Small intestine (tissue), 7 donors: Measurements from ENCODE around the gene SCARF1. TPM values are rescaled to one million over a fixed set of nuclear protein-coding genes. Genes with fewer than 3 reads are reported as not detected.
A peak's percentile ranks its signal among the peaks of the same experiment; 100 is the strongest.

ENCODE experiments used
- DNase-seq, 2 donors: peaks; one replicate each; pipeline versions ENCODE4 v3.0.0 to v3.0.0-alpha.2; 2013
- FAIRE-seq: peaks from 2 replicates; lab custom pipeline; 2012; peaks lifted over from hg19 to GRCh38; lab: Jason Lieb, UNC
- H3K27ac ChIP-seq, 3 donors: one replicate each; pipeline ENCODE4 v1.5.1; 2013; ENCODE audit warnings: low read length in 2 of 3, mild to moderate bottlenecking in 2 of 3, control low read depth in 1 of 3, inconsistent platforms in 1 of 3, low read depth in 1 of 3, moderate library complexity in 1 of 3
- H3K27me3 ChIP-seq, 3 donors: one replicate each; pipeline ENCODE4 v1.6.1; 2013; ENCODE audit warnings: low read length in 3 of 3, inconsistent platforms in 1 of 3; ENCODE audit not compliant: control insufficient read depth in 3 of 3, insufficient read depth in 3 of 3
- H3K36me3 ChIP-seq, 3 donors: one replicate each; pipeline ENCODE4 v1.6.1; 2013; ENCODE audit warnings: low read length in 3 of 3, inconsistent platforms in 1 of 3, low read depth in 1 of 3, mild to moderate bottlenecking in 1 of 3, moderate library complexity in 1 of 3; ENCODE audit not compliant: control insufficient read depth in 3 of 3, insufficient read depth in 2 of 3
- H3K4me1 ChIP-seq, 3 donors: one replicate each; pipeline ENCODE4 v1.6.1; 2013; ENCODE audit warnings: low read length in 2 of 3, inconsistent platforms in 1 of 3, low read depth in 1 of 3, mild to moderate bottlenecking in 1 of 3, moderate library complexity in 1 of 3; ENCODE audit not compliant: control insufficient read depth in 3 of 3, insufficient read depth in 2 of 3
- H3K4me3 ChIP-seq, 3 donors: one replicate each; pipeline ENCODE4 v1.5.1; 2013; ENCODE audit warnings: low read length in 3 of 3, control low read depth in 1 of 3, inconsistent platforms in 1 of 3, low read depth in 1 of 3, mild to moderate bottlenecking in 1 of 3, moderate library complexity in 1 of 3
- H3K9me3 ChIP-seq, 2 donors: one replicate each; pipeline ENCODE4 v1.6.1; 2013; ENCODE audit warnings: low read depth in 1 of 2, low read length in 1 of 2; ENCODE audit not compliant: control insufficient read depth in 2 of 2, insufficient read depth in 1 of 2
- whole genome bisulfite sequencing, 3 donors: extraction: QIAGEN DNeasy Blood & Tissue Kit; methylation state at CpG; one replicate each; pipeline ENCODE4 v1.1.7; 2013; 5-methylcytosine and 5-hydroxymethylcytosine counted together
- polyA plus RNA-seq, 4 donors: library from polyadenylated mRNA; stranded (reverse) in 3 of 4; unstranded in 1 of 4; fragments of 200-250 nt in 3 of 4; fragments of 120-200 nt in 1 of 4; gene quantifications; one replicate each; pipeline versions ENCODE4 v1.2.1 to v1.2.3, GENCODE V29; 2013
- donor health status: healthy with polysubstance abuse.
- donor health status: control.
- donor health status: control.
- donor health status: Bipolar disorder and iron deficiency.
- donor health status: healthy.

SCARF1 gene
- polyA plus RNA-seq, 4 donors, result 4.2 to 10.0 (median 8.3) TPM

DNA sequence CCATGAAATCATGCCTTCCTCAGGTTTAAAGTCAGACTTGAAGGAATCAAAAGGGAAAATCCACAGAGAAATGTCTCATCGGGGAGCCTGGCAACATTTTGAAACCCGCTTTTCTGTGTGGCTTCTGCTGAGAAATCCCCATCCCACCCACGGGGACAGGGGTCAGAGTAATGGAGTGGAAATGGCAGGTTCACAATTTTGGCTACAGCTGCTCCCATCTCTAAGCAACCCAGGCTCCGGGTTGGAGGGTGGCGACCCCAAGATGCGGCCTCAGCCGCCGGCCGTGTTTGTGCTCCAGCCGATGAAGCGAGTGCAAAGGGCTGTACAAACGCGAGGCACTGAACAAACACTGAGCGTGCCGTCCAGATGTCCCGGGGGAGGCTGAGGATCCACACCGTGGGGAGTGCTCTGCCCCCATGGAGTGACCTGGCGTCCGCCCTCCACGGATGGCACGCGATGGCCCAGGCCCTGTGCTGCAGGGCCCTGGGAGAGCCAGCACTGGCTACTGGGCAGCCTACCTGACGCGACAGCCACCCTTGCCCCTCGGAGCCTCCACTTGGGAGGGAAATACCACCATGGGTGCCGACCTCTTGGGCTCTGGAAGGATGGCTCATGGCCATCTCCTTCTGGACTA is 39.1 kb downstream of the SCARF1 start:
- H3K27me3 ChIP-seq, result no peaks in the 10 kb centered on the region
- peak overlapping the region in 1 of 3 donors; percentile 48 for H3K27ac ChIP-seq
- 82 to 84% (median 82%) methylated on average over 26 of the region's 26 CpGs for WGBS, 3 donors
- DNase-seq (no peak), FAIRE-seq (no peak)
- peaks cover 0 to 88% (median 2%) of the 10 kb centered on the region in 3 donors for H3K36me3 ChIP-seq
- H3K9me3 ChIP-seq, result peaks cover 0 to 11% of the 10 kb centered on the region in 2 donors
- no peak overlapping the region for H3K4me3 ChIP-seq
- H3K4me1 ChIP-seq, result no peaks in the 10 kb centered on the region

DNA sequence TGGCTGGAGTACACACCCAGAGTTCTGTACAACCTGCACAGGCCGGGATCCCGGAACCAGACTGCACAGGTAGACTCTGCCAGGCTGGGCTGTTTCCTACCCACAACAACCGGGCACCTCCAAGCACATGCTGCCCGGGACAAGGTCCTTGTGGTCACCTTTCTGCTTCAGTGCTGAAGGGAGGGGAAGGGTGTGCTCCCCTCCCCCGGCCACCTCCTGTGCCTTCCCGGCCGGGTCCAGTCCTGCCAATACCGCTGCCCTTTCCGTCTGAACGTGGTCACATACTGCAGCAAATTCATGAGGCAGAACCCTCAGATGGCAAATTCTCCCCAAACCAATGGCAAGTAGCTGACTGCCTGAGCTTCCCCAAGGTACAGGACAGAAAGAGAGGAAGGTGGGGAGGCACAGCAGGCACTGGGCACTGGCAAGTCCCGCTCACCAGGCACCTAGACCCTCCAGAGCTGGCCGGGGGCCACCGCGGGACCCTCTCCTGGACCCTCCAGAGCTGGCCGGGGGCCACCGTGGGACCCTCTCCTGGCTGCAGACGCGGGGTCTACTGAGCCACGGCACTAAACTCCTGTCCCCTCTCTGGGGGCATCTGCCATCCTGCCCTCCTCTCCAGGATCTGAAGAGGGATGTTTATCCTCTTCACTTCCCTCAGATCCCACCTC is 39.7 kb downstream of the SCARF1 start:
- no peaks in the 10 kb centered on the region for H3K4me1 ChIP-seq
- no peak overlapping the region for H3K4me3 ChIP-seq
- H3K9me3 ChIP-seq, result peaks cover 0 to 16% of the 10 kb centered on the region in 2 donors
- peak overlapping the region in 1 of 3 donors; percentile 12 for H3K27ac ChIP-seq
- 89 to 92% (median 89%) methylated on average over 19 of the region's 19 CpGs for WGBS, 3 donors
- H3K36me3 ChIP-seq, result peaks cover 0 to 87% (median 2%) of the 10 kb centered on the region in 3 donors
- no peak for FAIRE-seq
- H3K27me3 ChIP-seq, result no peaks in the 10 kb centered on the region
- no peak for DNase-seq

DNA sequence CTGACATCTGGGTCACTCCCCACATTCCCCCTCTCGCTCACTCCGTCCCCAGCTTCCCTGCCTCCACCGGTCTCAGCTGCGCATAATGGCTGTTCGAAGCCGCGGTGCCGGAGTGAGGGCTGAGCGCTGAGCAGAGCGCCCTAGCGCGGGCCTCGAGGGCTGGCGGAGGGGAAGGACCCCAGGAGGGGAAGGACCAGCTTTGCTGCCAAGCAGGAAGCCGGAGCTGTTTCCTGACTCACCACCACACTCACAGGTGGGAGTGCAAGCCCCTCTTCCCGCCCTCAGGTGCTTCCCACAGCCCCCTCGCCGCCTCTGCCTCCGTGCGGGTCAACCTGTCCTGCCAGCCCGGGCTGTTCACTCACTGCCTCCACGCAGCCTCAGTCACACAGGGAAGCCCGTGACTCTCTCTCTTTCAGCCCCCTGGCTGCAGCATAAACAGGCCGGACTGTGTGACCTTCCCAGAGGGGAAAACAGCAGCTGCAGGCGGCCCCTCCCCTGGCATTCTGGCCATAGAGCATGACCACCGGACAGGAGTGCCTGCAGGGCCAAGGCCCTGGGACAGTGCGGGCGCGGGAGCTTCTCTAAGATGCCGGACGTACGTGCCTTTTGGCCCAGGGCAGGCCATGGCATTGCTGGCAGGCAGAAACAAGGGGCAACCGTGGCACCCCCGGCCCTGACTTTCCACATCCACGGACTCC is 40.6 kb downstream of the SCARF1 start:
- Histone ChIP-seq H3K9me3 (peaks cover 0 to 16% of the 10 kb centered on the region in 2 donors), H3K36me3 (peaks cover 0 to 82% (median 2%) of the 10 kb centered on the region in 3 donors), H3K4me1 (no peaks in the 10 kb centered on the region), H3K27me3 (no peaks in the 10 kb centered on the region), H3K27ac (no peak overlapping the region), H3K4me3 (no peak overlapping the region)
- WGBS, 3 donors, result 69 to 89% (median 85%) methylated on average over 29 to 35 of the region's 35 CpGs
- FAIRE-seq, result no peak
- no peak for DNase-seq

DNA sequence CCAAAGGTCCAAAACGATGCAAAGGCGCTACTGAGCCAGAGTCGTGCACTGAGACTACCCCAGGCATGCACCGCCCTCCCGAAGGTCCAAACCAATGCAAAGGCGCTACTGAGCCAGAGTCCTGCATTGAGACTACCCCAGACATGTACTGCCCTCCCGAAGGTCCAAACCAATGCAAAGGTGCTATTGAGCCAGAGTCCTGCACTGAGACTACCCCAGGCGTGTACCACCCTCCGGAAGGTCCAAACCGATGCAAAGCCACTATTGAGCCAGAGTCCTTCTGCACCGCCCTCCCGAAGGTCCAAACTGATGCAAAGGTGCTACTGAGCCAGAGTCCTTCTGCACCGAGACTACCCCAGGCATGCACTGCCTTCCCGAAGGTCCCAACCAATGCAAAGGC is 44.0 kb downstream of the SCARF1 start:
- peaks cover 0 to 16% of the 10 kb centered on the region in 2 donors for H3K9me3 ChIP-seq
- DNase-seq, result no peak
- H3K4me3 ChIP-seq, result no peak overlapping the region
- H3K36me3 ChIP-seq, result peaks cover 0 to 76% (median 2%) of the 10 kb centered on the region in 3 donors
- peaks cover 0 to 19% (median 0%) of the 10 kb centered on the region in 3 donors for H3K4me1 ChIP-seq
- no peak overlapping the region for H3K27ac ChIP-seq
- 95 to 98% (median 98%) methylated on average over 14 of the region's 14 CpGs for WGBS, 3 donors
- H3K27me3 ChIP-seq, result no peaks in the 10 kb centered on the region
- no peak for FAIRE-seq

DNA sequence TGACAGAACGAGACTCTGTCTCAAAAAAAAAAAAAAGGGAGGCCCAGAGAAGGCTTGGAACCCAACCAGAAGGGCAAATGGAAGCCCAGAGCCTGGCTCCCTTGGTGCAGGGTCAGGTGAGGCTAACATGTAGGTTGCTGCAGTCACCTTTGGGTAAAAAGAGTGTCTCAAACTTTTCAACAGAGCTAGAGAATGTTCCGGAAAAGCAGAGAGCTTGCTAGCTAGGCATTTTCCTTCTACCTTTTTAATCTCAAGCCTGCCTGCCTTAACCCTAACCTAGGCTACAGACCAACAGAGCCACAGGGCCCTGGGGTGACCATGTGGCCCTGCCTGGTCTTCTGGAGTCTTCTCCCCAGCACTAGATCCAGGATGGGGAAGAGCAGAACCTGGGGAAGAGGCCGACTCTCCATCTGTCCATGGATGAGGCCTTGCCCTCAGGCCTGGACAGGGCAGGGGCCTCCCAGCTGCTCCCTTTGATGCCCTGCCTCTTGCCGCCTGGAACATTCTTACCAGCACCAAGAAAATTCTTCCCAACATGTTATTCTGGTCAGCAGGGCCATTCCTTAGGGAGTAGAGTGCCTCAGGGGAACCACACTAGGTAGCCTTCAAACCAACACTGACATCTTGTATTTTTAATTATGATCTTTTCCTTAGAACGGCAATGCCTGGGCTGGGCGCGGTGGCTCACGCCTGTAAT is 47.0 kb downstream of the SCARF1 start:
- 87 to 90% (median 89%) methylated on average over 7 to 8 of the region's 8 CpGs for WGBS, 3 donors
- H3K27me3 ChIP-seq, result no peaks in the 10 kb centered on the region
- H3K4me1 ChIP-seq, result peaks cover 0 to 34% (median 7%) of the 10 kb centered on the region in 3 donors
- peaks cover 0 to 67% (median 0%) of the 10 kb centered on the region in 3 donors for H3K36me3 ChIP-seq
- H3K27ac ChIP-seq, result peak overlapping the region in 2 of 3 donors; percentile 13 to 37
- peaks cover 0 to 16% of the 10 kb centered on the region in 2 donors for H3K9me3 ChIP-seq
- FAIRE-seq (no peak), DNase-seq (no peak)
- no peak overlapping the region for H3K4me3 ChIP-seq

DNA sequence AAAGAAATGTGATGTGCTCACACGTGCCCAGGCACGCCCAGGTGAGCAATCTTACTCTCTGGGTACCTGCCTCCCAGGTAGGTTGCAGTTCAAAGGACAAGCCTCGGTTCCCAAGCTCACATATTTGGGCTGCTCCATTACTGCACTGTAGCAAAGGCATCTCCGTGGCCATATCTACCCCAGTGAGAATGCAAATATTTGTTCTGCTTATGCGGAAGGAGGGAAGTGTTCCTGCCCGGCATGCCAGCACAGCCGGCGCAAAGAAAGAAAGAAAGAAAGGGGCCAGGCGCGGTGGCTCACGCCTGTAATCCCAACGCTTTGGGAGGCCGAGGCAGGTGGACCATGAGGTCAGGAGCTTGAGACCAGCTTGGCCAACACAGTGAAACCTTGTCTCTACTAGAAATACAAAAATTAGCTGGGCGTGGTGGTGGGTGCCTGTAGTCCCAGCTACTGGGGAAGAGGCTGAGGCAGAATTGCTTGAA is 47.6 kb downstream of the SCARF1 start:
- 11 to 67% (median 42%) methylated on average over 13 to 14 of the region's 14 CpGs for WGBS, 3 donors
- Histone ChIP-seq H3K27me3 (no peaks in the 10 kb centered on the region), H3K27ac (peak overlapping the region in 2 of 3 donors; percentile 27 to 37), H3K9me3 (peaks cover 0 to 16% of the 10 kb centered on the region in 2 donors), H3K36me3 (peaks cover 0 to 63% (median 0%) of the 10 kb centered on the region in 3 donors), H3K4me1 (peaks cover 0 to 39% (median 7%) of the 10 kb centered on the region in 3 donors), H3K4me3 (no peak overlapping the region)
- FAIRE-seq, result no peak
- peak; percentile 60 to 72 for DNase-seq

DNA sequence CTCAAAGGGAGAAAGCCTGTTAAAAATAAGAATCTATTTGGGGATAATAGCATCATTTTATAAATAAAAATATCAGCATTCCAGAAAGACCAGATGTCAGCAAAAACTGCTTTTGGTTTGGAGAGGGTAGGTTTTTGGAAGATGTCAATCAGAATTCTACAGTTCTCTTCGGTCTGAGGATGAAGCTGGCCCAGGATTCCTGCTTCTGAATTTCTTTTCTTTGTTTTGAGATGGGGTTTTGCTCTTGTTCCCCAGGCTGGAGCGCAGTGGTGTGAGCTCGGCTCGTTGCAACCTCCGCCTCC is 52.0 kb downstream of the SCARF1 start:
- Histone ChIP-seq H3K4me3 (no peak overlapping the region), H3K27me3 (no peaks in the 10 kb centered on the region), H3K27ac (peak overlapping the region; percentile 70 to 86 (median 85)), H3K36me3 (peaks cover 0 to 72% (median 0%) of the 10 kb centered on the region in 3 donors), H3K9me3 (no peaks in the 10 kb centered on the region), H3K4me1 (peaks cover 5 to 74% (median 26%) of the 10 kb centered on the region in 3 donors)
- WGBS, 3 donors, result 71 to 85% (median 80%) methylated on average over 4 to 5 of the region's 5 CpGs
- FAIRE-seq (no peak), DNase-seq (no peak)
